Inflammatory macrophage (primary cell): ENCODE results near the gene SLC2A13.
"Not testable (repeated sequence)": the region's sequence is repeated elsewhere in the genome, so short reads cannot be mapped to it uniquely, and the experiment has no call there.

Experiments used
- DNase-seq, 2 donors: peaks; one replicate each; pipeline ENCODE4 v3.0.0-alpha.2; 2020 to 2022

Gene SLC2A13

DNA sequence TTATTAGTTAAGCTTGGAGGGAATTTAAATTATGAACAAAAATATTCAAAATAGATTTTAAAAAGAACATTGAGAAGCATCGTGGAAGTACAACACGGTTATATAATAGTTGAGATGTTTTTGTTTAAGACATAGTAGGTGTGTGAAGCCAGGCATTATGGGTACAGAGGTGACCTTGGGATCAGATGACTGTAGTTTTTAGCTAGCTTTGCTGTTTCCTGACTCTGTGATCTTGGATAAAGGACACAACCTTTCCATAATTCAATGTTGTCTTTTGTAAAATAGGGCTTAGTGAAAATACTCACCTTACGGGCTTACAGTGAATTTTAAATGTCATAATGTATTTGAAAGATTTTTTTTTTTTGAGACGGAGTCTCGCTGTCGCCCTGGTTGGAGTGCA, 239.7 kb downstream of the SLC2A13 start:
- DNase-seq: no peak

DNA sequence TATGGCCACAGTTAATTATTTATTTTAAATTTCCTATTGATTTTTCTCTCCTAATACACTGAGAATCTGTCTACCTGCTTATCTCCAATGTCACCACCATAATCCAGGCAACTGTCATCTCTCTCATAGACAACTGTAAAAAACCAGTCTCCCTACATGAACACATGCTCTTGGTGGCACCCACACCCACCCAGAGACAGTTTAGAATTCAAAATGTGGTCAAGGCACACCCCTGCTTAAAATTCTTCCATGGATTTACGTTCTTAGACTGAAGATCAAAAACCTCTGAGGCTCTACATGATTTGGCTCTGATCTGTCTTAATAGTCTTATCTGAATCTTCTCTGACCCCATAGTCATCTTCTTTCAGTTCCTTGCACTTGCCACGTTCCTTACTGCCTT, 245.2 kb downstream of the SLC2A13 start:
- no peak for DNase-seq

DNA sequence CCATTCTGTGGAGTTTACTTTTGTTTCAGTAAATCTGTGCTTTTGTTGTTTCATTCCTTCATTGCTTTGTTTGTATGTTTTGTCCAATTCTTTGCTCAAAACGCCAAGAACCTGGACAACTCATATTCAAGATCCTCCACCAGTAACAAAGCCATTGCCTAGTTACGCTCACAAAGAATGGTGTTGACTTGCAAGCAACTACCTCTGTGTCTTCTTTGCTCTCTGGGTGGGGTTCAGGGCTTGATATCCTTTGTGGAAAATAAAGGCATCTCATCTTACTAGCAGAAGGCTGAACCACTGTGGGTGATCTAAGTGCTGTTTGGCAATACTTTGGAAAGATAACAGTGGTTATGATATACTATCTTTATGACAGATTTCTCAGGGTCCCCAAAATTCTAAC, 252.9 kb downstream of the SLC2A13 start:
- no peak for DNase-seq

DNA sequence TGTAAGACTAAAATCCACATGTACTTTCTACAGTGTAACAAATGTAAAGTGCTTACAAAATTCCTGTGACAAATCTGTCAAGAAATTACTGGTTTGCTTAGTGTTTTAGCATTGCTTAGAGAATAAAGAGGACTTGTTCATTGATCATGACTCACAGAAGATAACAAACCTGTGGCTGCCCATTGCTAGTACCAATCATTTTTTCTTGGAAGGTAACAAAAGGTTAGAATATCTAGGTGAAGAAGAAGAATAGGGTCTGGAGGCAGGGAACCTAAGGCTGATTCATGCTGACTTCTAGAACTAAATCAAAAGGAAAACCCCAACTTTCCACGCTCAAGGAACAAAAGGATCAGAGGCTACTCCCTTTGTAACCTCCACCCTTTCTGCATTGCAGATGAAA, 253.5 kb downstream of the SLC2A13 start:
- no peak for DNase-seq

DNA sequence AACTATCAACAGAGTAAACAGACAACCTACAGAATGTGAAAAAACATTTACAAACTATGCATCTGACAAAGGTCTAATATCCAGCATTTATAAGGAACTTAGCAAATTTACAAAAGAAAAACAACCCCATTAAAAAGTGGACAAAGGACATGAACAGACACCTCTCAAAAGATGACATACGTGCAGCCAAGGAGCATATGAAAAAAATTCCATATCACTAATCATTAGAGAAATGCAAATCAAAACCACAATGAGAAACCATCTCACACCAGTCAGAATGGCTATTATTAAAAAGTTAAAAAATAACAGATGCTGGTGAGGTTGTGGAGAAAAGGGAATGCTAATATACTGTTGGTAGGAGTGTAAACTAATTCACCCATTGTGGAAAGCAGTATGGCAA, 257.7 kb downstream of the SLC2A13 start:
- DNase-seq: not testable (repeated sequence)

DNA sequence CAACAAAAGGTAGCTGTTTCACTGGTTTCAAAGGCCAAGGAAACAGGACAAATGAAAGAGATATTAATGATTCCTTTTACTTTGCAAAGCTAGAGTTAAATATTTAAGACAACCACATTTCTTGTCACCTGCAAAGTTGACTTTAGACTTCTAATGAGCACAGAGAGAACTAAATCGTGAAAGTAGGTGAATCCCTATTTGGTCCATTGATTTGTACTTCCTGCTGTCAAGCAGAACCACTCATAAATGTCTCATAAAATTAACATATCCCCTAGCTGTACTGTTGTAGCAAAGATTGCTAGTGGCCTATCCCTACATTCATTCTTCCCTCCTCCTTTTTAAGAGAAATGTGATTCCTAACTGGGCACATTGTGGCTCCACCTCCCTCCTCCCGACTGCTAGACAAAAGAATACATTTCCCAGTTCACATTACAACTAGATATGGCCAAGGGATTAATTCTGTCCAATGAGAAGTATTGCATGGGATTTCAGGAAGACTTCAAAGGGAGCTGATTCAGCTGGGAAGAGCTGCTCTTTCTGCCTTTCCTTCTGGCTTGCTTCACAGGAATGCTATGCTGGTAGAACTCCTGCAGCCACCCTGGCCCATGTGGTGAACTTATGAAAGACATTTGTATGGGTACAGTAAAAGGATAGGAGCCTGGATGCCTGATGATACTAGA, 258.8 kb downstream of the SLC2A13 start:
- no peak for DNase-seq

DNA sequence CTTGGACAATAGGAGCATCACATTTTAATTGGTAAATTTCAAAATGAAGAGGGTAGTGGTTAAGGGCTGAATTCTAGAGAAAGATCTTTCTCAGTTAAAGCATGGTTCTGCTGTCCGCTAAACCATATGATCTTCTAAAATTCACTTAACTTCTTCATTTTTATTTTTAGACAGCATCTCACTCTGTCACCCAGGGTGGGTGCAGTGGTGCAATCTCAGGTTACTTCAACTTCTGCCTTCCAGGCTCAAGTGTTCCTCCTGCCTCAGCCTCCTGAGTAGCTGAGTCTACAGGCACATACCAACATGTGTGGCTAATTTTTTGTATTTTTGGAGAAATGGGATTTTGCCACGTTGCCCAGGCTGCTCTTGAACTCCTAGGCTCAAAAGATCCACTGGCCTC, 259.6 kb downstream of the SLC2A13 start:
- peak; percentile 69 to 73 for DNase-seq

DNA sequence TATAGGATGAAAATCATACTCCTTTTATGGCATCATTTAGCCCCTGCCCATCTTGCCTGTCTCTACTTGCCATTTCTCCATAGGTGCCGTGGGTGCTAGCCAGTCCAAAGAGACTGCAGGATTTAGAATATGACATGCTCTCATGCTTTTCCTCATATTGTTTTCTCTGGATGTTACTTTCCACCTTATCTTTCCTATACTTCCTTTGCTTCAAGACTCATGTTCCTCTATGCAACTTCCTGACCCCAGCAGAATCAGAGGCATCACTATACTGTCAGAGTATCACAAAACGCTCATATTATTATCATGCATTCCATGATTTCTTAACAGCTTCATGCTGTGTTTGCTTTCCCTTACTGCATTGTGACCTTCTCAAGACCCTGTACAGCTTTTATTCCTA, 265.5 kb downstream of the SLC2A13 start:
- no peak for DNase-seq

DNA sequence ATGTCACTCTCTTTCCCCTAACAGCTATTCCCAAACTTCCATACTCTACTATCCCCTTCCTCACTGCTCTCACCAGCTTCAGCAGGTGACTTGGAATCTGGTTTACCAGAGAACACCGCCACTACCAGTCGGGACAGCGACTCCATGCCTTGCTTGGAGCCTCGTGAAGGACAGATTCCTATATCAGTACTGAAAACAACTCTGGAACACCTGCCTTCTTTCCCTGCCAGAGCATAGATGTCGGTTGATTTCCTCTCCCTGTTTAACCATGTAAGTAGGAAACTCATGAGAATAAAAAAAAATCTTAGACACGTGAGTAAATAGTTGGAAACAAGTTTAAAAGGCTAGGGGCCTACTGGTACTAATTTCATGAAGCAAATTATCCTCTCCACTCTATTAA, 266.8 kb downstream of the SLC2A13 start:
- DNase-seq: no peak

DNA sequence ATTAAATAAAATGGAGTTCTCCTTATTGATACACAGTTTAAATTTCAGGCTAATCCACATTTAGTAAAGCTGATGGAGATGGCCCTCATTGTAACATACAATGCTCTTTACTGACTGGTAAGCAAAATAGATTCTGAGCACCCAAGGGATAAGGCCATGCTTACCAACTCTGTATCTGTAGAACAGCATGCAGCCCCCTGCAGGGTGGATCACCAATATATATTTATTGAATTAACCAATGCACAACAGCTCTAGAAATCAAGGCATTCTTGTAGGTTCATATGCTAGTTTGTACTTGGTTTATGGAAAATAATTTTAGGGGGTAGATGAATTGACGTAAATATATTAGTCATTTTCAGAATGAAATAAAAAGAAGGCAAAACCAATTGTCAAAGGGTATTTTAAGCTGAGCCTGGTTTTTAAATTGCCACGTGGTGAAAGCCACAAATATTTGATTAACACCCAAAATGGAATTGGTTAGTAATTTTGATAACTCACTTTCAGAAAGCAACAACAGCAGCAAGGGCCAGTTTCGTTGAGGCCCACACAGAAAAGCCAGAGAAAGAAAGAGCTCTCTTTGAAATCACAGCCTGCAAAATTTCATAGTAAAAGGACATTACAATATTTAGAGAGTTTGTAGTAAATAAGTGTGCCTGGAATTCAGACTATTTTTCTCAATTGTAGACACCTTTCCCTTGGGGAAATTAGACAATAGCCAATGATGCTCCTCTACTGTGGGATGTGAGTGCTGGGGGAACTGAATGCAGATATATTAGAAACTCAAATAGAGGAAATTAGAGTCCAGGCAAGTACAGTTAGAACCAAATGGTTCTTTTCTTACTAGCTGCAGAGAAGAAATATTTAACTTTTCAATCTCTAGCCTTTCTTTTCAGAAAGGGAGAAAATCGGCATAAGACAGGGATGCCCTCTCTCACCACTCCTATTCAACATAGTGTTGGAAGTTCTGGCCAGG, 270.1 kb downstream of the SLC2A13 start:
- no peak for DNase-seq

DNA sequence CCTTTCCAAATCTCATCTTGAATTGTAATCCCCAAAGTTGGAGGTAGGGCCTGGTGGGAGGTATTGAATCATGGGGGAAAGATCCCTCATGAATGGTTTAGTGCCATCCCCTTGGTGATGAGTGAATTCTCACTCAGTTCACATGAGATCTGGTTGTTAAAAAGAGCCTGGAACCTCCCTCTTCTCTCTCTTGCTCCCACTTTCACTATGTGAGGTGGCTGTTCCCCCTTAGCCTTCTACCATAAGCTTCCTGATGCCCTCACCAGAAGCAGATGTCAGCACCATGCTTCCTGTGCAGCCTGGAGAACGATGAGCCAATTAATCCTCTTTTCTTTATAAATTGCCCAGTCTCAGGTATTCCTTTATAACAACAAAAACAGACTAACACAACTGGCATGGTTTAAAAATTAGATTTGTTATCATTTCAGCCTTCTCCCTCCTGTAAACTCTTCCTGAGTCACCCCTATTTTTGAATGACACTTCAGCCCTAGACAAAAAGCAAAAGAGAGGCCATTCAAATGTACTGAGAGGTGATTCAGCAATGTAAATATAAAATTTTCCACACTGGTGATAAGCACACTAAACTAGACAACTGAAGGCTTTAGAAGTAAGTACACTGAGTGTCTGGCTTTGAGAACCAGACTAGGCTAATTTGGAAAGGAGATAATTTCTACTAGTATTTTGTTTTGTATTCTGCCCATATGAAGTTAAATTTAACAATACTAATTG, 274.1 kb downstream of the SLC2A13 start:
- DNase-seq: no peak

DNA sequence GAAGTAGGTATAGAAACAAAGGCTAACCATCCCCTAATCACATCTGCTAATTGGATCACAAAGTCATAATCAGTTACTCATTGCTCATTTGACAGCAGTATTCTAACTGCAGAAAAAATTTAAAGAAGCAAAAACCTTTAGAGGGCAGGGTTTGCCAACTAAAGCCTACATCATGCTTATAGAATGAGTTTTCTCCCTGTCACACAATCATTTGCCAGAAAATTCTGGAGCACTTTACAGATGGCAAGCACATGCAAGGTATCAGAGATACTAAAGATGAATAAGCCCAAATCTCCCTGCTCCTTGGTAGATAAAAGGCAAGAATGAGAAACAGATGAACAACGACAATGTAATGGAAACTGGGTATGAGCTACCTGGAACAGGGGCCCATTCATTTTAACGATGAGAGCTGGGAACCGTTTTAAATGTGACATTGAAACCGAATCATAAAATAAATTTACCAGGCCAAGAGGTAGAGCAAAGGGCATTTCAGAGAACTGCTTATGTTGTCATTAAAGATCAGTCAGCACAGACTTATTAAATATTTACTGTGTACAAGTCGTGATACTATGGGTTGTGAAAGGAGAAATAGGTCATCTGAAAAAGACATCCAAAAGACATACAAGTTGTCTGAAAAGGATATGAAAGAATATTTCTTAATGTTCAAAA, 274.9 kb downstream of the SLC2A13 start:
- DNase-seq: no peak

DNA sequence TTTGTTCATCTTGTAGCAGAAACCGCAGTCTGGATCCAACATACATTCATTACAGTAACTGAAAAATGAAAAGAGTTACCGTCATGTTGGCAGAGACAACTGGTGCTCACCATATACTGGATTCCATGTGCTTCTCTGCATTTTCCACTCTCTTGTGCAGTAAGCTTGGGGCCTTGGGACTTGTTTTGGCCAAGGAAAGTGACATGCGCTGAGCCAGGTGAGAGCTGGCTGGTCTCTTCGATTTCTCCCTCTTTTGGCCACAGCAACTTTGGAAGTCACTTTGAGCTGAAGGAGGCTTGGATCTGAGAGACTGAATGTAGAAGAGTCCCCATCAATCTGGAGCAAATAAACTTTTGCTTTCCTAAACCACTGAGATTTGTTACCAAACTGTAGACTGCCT, 275.7 kb downstream of the SLC2A13 start:
- no peak for DNase-seq

DNA sequence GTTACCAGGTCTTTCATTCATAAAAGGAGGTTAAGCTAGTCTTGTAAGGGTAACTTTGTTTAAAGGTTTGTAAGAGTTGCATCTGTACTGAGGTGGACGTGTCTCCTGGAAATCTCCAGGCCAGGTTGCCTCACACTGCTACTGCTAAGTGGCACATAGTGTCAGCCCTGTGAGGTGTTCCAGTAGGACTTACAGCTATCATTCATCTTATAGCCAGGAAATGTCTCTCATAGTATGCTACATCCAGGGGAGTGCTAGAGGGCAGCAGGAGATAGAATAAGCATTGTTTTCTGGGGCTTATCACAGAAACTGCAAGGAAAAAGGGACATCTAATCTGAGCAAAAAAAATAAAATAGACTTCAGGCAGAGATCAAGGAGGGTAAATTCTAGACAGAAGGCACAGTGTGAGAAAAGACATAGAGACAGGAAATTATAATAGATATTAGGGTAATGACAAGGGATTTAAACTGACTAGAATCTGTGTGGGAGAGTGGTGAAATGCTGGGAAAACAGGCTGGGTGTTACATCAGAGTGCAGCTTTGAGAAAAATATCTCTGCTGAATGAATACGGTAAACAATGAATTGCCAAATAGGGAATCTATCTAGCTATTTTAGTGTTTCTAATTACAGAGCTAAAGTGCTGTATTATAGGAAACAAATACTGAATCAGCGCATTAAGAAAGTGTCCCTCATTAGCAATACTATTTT, 281.2 kb downstream of the SLC2A13 start:
- DNase-seq: no peak

DNA sequence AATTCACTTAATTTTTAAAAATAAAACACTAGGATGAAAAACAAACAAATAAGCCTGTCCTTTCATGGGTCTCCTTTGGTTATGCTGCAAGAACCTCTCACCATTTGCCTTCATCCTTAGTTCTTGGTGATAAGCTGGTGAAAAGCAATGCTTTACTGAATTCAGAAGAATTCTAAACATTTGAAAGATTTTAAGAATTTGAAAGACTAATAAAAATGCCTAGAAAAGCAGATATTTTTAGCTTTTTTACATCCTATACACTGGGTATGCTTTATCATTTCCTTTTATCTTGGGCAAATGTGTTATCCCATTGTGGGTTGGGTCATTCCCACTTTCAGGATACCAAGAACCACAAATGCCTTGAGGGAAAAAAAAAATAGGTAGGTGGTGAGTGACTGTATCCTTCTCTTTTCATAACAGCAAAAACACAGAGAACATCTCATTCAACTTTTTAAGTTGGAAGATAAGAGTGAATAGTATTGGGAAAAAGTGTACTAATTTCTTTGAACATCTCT, 289.2 kb downstream of the SLC2A13 start:
- no peak for DNase-seq

DNA sequence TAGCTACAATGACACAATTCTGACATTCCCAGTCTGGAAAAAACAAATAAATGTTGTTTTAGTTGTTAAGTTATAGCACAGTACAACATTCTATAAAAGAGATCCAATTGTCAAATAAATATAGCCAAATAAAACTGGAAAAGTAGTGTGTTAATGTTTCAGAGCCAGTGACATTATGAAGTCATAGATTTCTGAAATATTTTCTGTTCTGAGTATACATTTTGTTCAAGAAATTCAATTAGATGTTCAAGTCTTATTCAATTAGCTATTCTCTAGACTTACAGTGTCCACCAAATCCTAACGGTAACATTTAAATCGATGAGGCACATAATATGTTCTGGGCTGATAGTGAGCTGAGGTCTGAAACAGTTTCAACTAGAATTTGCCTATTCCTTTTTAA, 290.1 kb downstream of the SLC2A13 start:
- no peak for DNase-seq

DNA sequence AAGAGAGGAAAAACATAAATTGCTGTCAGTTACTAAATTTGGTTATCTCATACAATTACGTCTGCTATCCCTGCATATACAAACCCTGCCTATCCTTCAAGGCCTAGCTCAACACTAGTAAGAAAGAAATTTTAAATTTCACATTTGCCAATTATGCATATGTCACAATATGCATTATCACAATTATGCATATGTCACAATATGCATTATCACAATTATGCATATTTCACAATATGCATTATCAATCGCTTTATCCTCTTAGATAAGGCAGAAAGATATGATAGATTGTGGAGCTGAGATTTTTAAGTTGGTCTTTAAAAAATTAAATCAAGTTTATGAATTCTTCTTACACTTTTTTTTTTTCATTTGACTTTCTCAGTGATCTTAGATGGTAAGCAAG, 291.3 kb downstream of the SLC2A13 start:
- DNase-seq: no peak

DNA sequence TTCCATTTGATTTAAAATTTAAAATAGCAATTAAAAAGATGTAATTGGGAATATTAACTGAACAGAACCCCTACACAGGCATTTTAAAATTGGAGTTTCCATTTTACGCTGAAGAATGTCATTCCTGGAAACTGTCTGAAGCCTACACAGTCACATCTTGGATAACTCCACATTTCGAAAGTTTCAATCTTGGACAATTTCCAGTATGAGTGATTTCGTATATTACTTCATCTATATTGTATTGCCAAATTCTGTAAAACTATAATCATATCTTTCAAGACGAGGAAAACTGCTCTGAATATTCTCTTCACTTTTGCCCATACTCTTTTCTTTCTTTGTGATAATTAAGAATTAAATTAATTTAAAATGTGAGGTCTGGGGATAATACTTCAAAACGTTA, 292.1 kb downstream of the SLC2A13 start:
- no peak for DNase-seq

DNA sequence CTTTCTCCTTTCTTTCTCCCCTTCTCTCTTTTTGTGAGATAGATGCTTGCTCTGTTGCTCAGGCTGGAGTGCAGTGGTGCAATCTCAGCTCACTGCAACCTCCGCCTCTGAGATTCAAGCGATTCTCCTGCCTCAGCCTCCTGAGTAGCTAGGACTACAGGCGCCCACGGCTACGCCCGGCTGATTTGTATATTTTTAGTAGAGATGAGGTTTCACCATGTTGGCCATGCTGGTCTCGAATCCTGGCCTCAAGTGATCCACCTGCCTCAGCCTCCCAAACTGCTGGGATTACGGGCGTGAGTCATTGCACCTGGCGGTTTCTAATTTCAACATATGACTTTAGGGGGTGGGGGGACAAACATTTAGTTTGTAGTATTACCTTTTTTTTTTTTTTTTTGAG, 293.4 kb downstream of the SLC2A13 start:
- not testable (repeated sequence) for DNase-seq

DNA sequence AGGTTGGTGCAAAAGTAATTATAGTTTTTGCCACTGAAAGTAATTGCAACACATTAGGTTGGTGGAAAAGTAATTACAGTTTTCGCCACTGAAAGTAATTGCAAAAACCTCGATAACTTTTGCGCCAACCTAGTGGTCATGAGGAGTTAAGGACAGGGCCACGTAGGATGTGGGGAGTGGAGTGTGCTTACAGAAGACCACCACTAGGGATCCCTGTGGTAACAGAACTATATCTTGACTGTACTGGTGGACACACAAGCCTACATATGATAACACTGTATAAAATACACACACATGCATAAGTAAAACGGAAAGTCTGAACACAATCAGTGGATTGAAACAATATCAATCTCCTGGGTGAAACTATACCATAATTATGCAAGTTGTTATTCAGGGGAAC, 298.8 kb downstream of the SLC2A13 start:
- no peak for DNase-seq

DNA sequence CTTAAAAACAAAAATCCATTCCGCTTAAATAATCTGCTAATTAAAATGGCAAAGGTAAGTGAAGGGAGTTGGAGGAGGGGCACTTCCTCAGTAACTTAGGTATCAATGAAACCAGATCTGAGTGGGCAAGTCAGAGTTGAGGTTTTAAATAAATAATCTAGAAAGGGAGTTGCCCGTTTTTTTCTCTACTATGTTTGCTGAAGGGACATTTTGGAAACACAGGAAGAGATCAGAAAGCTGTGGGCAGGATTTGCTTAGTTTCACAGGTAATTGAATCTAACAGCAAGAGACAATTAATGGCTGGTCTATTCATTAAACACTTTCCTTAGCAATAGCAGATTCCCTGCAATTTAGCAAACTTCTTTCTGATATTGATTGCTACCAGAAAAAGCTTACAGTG, 300.2 kb downstream of the SLC2A13 start:
- no peak for DNase-seq

DNA sequence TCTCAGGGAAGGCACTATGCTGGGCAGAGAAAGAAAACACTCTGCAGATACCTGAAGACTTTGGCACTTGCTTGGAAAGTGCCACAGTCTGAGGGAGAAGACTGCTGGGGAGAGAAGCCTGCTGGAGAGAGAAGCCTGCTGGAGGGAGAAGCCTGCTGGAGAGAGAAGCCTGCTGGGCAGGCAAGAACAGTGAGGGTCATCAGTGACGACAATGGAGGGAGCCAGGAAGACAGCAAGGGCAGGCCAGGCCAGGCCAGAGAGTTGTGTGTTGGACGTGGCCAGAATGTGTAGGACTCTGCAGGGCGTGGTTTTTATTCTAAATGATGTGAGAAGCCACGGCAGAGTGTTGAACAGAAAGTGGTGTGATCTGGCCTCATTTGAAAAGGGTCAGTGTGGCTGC, 301.0 kb downstream of the SLC2A13 start:
- no peak for DNase-seq
